Measurements from ENCODE around the gene MRPL32.

Gene MRPL32

DNA sequence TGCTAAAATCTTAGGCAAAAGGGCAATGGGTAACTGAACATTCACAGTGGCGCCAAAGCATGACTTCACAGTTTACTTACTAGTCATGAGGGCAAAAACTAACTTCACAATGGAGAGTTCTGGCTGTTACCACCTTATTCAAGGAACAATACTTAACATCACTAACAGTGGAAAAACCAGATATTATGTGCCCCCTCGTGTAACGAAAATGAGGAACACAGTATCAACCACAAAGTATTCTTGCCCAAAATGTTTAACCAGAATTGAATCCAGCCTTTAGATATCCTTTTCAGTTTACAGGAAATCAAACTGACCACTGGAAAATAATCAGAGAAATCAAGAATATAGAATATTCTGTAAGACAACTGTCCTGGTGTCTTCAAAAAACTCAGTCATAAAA, 29.8 kb upstream of the MRPL32 start:
- FAIRE-seq (no peak), DNase-seq (ENCODE audit: insufficient read length, low spot score) (no peak)
- no peak for TF ChIP-seq CTCF (IDR thresholded peaks at IDR 0.05; ENCODE audit: insufficient read depth, missing control alignments)

DNA sequence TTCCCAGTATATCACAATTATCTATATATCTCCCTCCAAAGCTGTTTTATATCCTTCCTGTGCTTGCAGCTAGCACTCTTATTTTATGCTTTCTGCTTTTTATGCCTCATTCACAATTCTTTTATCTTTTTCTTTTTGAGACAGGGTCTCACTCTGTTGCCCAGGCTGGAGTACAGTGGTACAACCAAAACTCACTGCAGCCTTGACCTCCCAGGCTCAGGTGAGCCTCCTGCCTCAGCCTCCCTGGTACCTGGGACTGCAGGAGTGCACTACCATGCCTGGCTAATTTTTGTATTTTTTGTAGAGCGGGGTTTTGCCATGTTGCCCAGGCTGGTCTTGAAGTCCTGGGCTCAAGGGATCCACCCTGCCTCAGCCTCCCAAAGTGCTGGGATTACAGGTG, 26.0 kb upstream of the MRPL32 start:
- DNase-seq (ENCODE audit: insufficient read length, low spot score) (no peak), FAIRE-seq (no peak)
- TF ChIP-seq CTCF (IDR thresholded peaks at IDR 0.05; ENCODE audit: insufficient read depth, missing control alignments), result no peak

GRCh38 chr7:42907316-42907715, 24.9 kb upstream of the MRPL32 start:
- DNase-seq (ENCODE audit: insufficient read length, low spot score) (no peak), FAIRE-seq (no peak)
- no peak for TF ChIP-seq CTCF (IDR thresholded peaks at IDR 0.05; ENCODE audit: insufficient read depth, missing control alignments)

- FAIRE-seq (no peak), DNase-seq (ENCODE audit: insufficient read length, low spot score) (no peak)
- no peak for TF ChIP-seq CTCF (IDR thresholded peaks at IDR 0.05; ENCODE audit: insufficient read depth, missing control alignments)
These were observed 21.9 kb upstream of the MRPL32 start for GRCh38 chr7:42910306-42910705.

DNA sequence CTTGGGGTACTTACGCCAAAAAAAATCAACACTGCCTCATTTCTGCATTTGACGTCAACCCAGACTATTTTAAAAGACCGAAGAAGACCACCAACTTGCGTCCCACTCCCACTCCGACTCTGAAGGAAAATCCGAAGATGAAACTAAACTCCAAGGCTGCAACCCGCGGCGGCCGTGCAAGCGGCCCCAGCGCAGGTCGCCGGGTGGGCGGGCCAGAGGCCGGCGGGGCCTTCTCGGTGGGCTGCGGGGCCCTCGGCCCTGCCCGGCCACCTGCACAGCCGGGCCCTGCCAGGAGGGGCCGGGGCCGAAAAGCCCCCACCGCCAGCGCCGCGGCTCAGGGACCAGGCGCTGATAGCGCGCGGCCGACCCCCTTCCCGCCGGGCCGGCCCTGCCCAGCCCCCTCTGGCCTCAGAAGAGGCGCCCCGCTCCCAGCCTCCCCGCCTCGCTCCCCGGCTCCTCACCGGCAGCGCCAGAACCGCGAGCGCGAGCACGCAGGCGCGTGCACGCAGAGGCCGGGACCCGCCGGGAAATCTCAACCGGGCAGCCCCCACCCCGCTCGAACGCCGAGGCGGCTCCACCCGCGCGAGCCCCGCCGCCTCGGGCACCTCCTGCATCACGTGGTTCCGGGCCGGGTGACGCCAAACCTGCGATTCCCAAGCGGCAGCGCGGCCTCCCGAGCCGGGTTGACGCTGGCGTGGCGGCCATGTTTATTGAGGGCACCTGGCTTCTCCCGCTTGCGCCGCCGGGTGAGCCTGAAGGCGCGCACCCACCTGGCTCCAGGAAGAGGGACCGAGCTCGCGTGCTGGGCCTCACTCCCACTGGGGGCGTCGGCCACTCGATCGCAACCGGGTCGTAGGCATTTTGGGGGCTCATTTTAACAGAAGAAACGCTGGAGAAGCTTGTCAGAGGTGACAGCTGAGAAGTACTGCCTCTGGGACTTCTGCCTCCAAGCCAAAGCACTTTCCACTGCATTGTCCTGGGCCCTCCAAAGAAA, 20.4 kb upstream of the MRPL32 start, which contains the start of gene C7orf25:
C7orf25 (minus strand) TSS at position 617 of the 994 bp plus-strand sequence. CDS start 1,170 bp downstream, outside the sequence.
- FAIRE-seq (no peak), DNase-seq (ENCODE audit: insufficient read length, low spot score) (peak; percentile 78)
- TF ChIP-seq CTCF (IDR thresholded peaks at IDR 0.05; ENCODE audit: insufficient read depth, missing control alignments), result no peak

GRCh38 chr7:42913591-42913990, 18.6 kb upstream of the MRPL32 start:
- no peak for TF ChIP-seq CTCF (IDR thresholded peaks at IDR 0.05; ENCODE audit: insufficient read depth, missing control alignments)
- FAIRE-seq (no peak), DNase-seq (ENCODE audit: insufficient read length, low spot score) (no peak)

GRCh38 chr7:42914009-42914408, 18.2 kb upstream of the MRPL32 start:
- no peak for TF ChIP-seq CTCF (IDR thresholded peaks at IDR 0.05; ENCODE audit: insufficient read depth, missing control alignments)
- FAIRE-seq (no peak), DNase-seq (ENCODE audit: insufficient read length, low spot score) (no peak)

Measured in D721Med (cell line).